GM12878 (cell line): ENCODE results near the gene ABR. TPM values are rescaled to one million over a fixed set of nuclear protein-coding genes. Genes with fewer than 3 reads are reported as not detected.

Source experiments
- ATAC-seq: fragments of 200-7000 bp; cut with Tn5 transposase; 3 replicates; pipeline ENCODE4 v1.9.1; 2020; ENCODE audit warnings: mild to moderate bottlenecking, moderate library complexity
- BruUV-seq: library from RNA; stranded (reverse); fragments of 400-500 nt; replicated peaks from 2 replicates; lab custom pipeline; 2021; lab: Mats Ljungman, UMichigan
- CTCF ChIA-PET: fragments of 300-600 bp; sonication (Branson Sonifier 250); formaldehyde crosslinking; extraction: SDS; loops from one replicate; lab custom pipeline; 2021; ENCODE audit warnings: inconsistent platforms; lab: Yijun Ruan, JAX
- POLR2A ChIA-PET: fragments of 350-600 bp; formaldehyde crosslinking; extraction: SDS; loops from one replicate; lab custom pipeline; 2021; ENCODE audit warnings: inconsistent platforms; lab: Charles Lee
- RAD21 ChIA-PET: fragments of 300-600 bp; sonication (Branson Sonifier 250); formaldehyde crosslinking; loops from one replicate; lab custom pipeline; 2023; ENCODE audit warnings: antibody characterized with exemption; ENCODE audit not compliant: unreplicated experiment; lab: Charles Lee
- SMC1A ChIA-PET: fragments of 300-600 bp; sonication (Branson Sonifier 250); formaldehyde crosslinking; loops from one replicate; lab custom pipeline; 2023; ENCODE audit not compliant: unreplicated experiment, uncharacterized antibody; lab: Charles Lee
- DNase-seq: peaks from one replicate; pipeline ENCODE4 v3.0.0-alpha.2; 2011; ENCODE audit warnings: low read depth, low spot score
- FAIRE-seq: peaks from 3 replicates; lab custom pipeline; 2011; peaks lifted over from hg19 to GRCh38; lab: Jason Lieb, UNC
- H2AFZ ChIP-seq: 2 replicates; pipeline ENCODE4 v1.6.0; 2011; ENCODE audit warnings: low read depth, low read length, control low read depth; ENCODE audit not compliant: control insufficient read depth
- H3K27ac ChIP-seq: 2 replicates; pipeline ENCODE4 v1.5.1; 2011; ENCODE audit warnings: control low read depth; ENCODE audit not compliant: control insufficient read depth, insufficient read depth
- H3K27me3 ChIP-seq, 2 experiments: replicated peaks in 1 of 2; 2 replicates each; pipeline versions ENCODE4 v1.6.0 to v1.6.1; 2011; ENCODE audit warnings: low read length in 1 of 2; ENCODE audit not compliant: control insufficient read depth in 2 of 2, insufficient read depth in 2 of 2
- H3K36me3 ChIP-seq, 2 experiments: 2 replicates each; pipeline ENCODE4 v1.5.1; 2011; ENCODE audit warnings: low read length in 1 of 2; ENCODE audit not compliant: control insufficient read depth in 2 of 2, insufficient read depth in 2 of 2
- H3K4me1 ChIP-seq: 2 replicates; pipeline ENCODE4 v1.6.1; 2011; ENCODE audit warnings: mild to moderate bottlenecking, low read length, moderate library complexity, mixed read lengths; ENCODE audit not compliant: control insufficient read depth, insufficient read depth
- H3K4me2 ChIP-seq: 2 replicates; pipeline ENCODE4 v1.6.0; 2011; ENCODE audit warnings: control low read depth; ENCODE audit not compliant: control insufficient read depth, insufficient read depth
- H3K4me3 ChIP-seq: fragments of 200-600 bp; sonication (generic); 2 replicates; pipeline ENCODE4 v1.5.1; 2016
- H3K79me2 ChIP-seq: 2 replicates; pipeline ENCODE4 v1.6.0; 2011; ENCODE audit warnings: low read length; ENCODE audit not compliant: control insufficient read depth, insufficient read depth
- H3K9ac ChIP-seq: 2 replicates; pipeline ENCODE4 v1.8.0; 2011; ENCODE audit warnings: low read length, control low read depth, mixed read lengths; ENCODE audit not compliant: control insufficient read depth, insufficient read depth
- H3K9me3 ChIP-seq: replicated peaks from 3 replicates; pipeline ENCODE4 v1.5.1; 2011; ENCODE audit warnings: mild to moderate bottlenecking, low read length; ENCODE audit not compliant: control insufficient read depth, insufficient read depth
- H4K20me1 ChIP-seq: 2 replicates; pipeline ENCODE4 v1.6.0; 2011; ENCODE audit not compliant: control insufficient read depth, insufficient read depth
- ATF7 ChIP-seq: fragments of 450-650 bp; IDR thresholded peaks from 2 replicates; pipeline ENCODE4 v1.6.1; 2016; ENCODE audit warnings: low read depth, mild to moderate bottlenecking
- CTCF ChIP-seq, 3 experiments: IDR thresholded peaks in 2 of 3; conservative IDR thresholded peaks in 1 of 3; 2 replicates each; pipeline ENCODE4 v1.5.1; 2011; ENCODE audit warnings: low read depth in 3 of 3, low read length in 3 of 3, mild to moderate bottlenecking in 3 of 3, control low read depth in 2 of 3, moderate library complexity in 2 of 3, inconsistent platforms in 1 of 3, mixed read lengths in 1 of 3; ENCODE audit not compliant: control insufficient read depth in 2 of 3, insufficient read depth in 1 of 3; ENCODE audit errors: extremely low read depth in 1 of 3
- MXI1 ChIP-seq: fragments of 150-350 bp; IDR thresholded peaks from 2 replicates; pipeline ENCODE4 v1.6.1; 2011; ENCODE audit warnings: low read depth, mild to moderate bottlenecking, inconsistent platforms, low read length, improper control_type of control experiment
- NBN ChIP-seq: fragments of 450-650 bp; IDR thresholded peaks from 2 replicates; pipeline ENCODE4 v1.6.1; 2016
- POLR2AphosphoS2 ChIP-seq: IDR thresholded peaks from 2 replicates; pipeline ENCODE4 v1.6.1; 2011; ENCODE audit warnings: low read depth, mild to moderate bottlenecking, low read length, improper control_type of control experiment, moderate library complexity
- SUPT20H ChIP-seq: IDR thresholded peaks from 2 replicates; pipeline ENCODE4 v1.6.1; 2011; ENCODE audit warnings: low read depth, mild to moderate bottlenecking, low read length, moderate library complexity, borderline replicate concordance; ENCODE audit not compliant: control insufficient read depth
- ZBTB33 ChIP-seq: fragments of 450-650 bp; IDR thresholded peaks from 2 replicates; pipeline ENCODE4 v1.6.1; 2017; ENCODE audit warnings: mild to moderate bottlenecking
- ZSCAN29 ChIP-seq: fragments of 450-650 bp; IDR thresholded peaks from 2 replicates; pipeline ENCODE4 v1.6.1; 2017; ENCODE audit warnings: mild to moderate bottlenecking, moderate library complexity
- WGBS: methylation state at CpG from one replicate; pipeline ENCODE4 v1.1.6; 2016; ENCODE audit warnings: low lambda C conversion rate; ENCODE audit not compliant: insufficient replicate concordance, insufficient coverage; ENCODE audit errors: missing lambda C conversion rate; 5-methylcytosine and 5-hydroxymethylcytosine counted together
- in situ Hi-C: fragments of 300-500 bp; cut with MboI; formaldehyde crosslinking; loops from 9 replicates; pipeline ENCODE4 v1.14.3; 2018; ENCODE audit warnings: mixed read lengths
- intact Hi-C: fragments of 100-400 bp; cut with micrococcal nuclease; formaldehyde crosslinking; loops from one replicate; pipeline ENCODE4 v1.14.2; 2022; ENCODE audit not compliant: unreplicated experiment
- polyA plus RNA-seq, 11 experiments: library from polyadenylated mRNA; depleted of rRNA in 4 of 11; unstranded in 6 of 11; stranded (reverse) in 5 of 11; fragments of >200 nt; fragmentation: Nextera tagmentation in 4 of 11; fragmentation: Illumina TruSeq in 1 of 11; extraction: Ambion mirVana in 4 of 11; extraction: Trizol in 1 of 11; gene quantifications; 1 replicate in 1 of 11; 2 replicates in 10 of 11; pipeline versions ENCODE4 v1.2.1 to v1.2.3, GENCODE V29; 2011 to 2016; ENCODE audit warnings: inconsistent platforms in 2 of 11, missing spikeins in 2 of 11, low read depth in 1 of 11
- total RNA-seq, 4 experiments: library from RNA; depleted of rRNA in 3 of 4; stranded (reverse); fragments of >200 nt in 3 of 4; fragmentation: Illumina TruSeq in 1 of 4; extraction: Trizol in 1 of 4; gene quantifications; 2 replicates each; pipeline versions ENCODE4 v1.2.1 to v1.2.3, GENCODE V29; 2013 to 2021
- TF ChIP-seq, protein P1 (sequence below): fragments of 450-650 bp; IDR thresholded peaks from 2 replicates; pipeline ENCODE4 v1.6.1; 2017; ENCODE audit warnings: mild to moderate bottlenecking, low read depth, inconsistent platforms; ENCODE audit not compliant: poor library complexity, severe bottlenecking
- TF ChIP-seq, protein P2 (sequence below): IDR thresholded peaks from 2 replicates; pipeline ENCODE4 v1.6.1; 2012; ENCODE audit warnings: low read length, inconsistent platforms
- TF ChIP-seq, protein P3 (sequence below): fragments of 450-650 bp; IDR thresholded peaks from 2 replicates; pipeline ENCODE4 v1.6.1; 2016; ENCODE audit warnings: mild to moderate bottlenecking

Gene ABR
- total and polyA plus RNA-seq, 10 of the 15 experiments (the other 5 are each of a cell fraction or from before 2014, with no cell fraction given), result 1.4 to 112 (median 30.0) TPM

GRCh38 chr17:1197781-1198490 is 18.2 kb upstream of the ABR start:
- POLR2A ChIA-PET, result interaction anchor here (0.7 to 3.4 kb wide), 12 partner anchors 8 to 82 kb away, joined by 3 to 22 read pairs (median 5); no protein-coding TSS in a partner anchor
- Histone ChIP-seq H3K27me3 (no peaks in the 10 kb centered on the region), H3K4me2 (peak overlapping the region; percentile 79), H4K20me1 (no peaks in the 10 kb centered on the region), H3K4me3 (peak overlapping the region; percentile 29; the same call in 1 of the 2 replicates), H3K79me2 (peaks cover 35% of the 10 kb centered on the region), H3K9ac (peak overlapping the region; percentile 64), H3K36me3 (no peaks in the 10 kb centered on the region; a peak in 1 of 4 replicates), H3K9me3 (no peaks in the 10 kb centered on the region; the same call in 2 of the 3 replicates), H2AFZ (no peak overlapping the region), H3K27ac (peak overlapping the region; percentile 89), H3K4me1 (peaks cover 56% of the 10 kb centered on the region)
- SMC1A ChIA-PET, result interaction anchor here (0.8 to 3.6 kb wide), 13 partner anchors 9 to 143 kb away, joined by 3 to 40 read pairs (median 5); no protein-coding TSS in a partner anchor
- in situ Hi-C loops, result loop anchor here (5.0 kb wide), 1 partner anchor 76 kb away; no protein-coding TSS in a partner anchor
- FAIRE-seq, result peak; percentile 96
- peak; percentile 88 for ATAC-seq
- RAD21 ChIA-PET, result interaction anchor here (0.9 to 5.4 kb wide), 8 partner anchors 8 to 76 kb away, joined by 3 to 50 read pairs (median 24); partner anchors contain the start of gene ABR
- CTCF ChIA-PET, result interaction anchor here (0.7 to 7.0 kb wide), 11 partner anchors 8 to 317 kb away, joined by 3 to 138 read pairs (median 4); no protein-coding TSS in a partner anchor
- BruUV-seq, result no TSS peak
- DNase-seq, result peak; percentile 97
- intact Hi-C loops, result no loop called here
- WGBS, result under 1% methylated on average over 17 of the region's 17 CpGs
- TF ChIP-seq ZSCAN29 (no peak), NBN (peak; percentile 88), ATF7 (peak; percentile 69), CTCF (IDR thresholded peaks at IDR 0.05 in 2 of 3, conservative IDR thresholded peaks at IDR 0.05 in 1 of 3; ENCODE audit: control insufficient read depth in 2 of 3, extremely low read depth in 1 of 3, insufficient read depth in 1 of 3, low read depth in 3 of 3, low read length in 3 of 3) (no peak), MXI1 (peak; percentile 91), ZBTB33 (no peak), SUPT20H (no peak), POLR2AphosphoS2 (0 out of 2 replicates have a peak, but pooled peaks have one; percentile 36)
- TF ChIP-seq, protein P1, sequence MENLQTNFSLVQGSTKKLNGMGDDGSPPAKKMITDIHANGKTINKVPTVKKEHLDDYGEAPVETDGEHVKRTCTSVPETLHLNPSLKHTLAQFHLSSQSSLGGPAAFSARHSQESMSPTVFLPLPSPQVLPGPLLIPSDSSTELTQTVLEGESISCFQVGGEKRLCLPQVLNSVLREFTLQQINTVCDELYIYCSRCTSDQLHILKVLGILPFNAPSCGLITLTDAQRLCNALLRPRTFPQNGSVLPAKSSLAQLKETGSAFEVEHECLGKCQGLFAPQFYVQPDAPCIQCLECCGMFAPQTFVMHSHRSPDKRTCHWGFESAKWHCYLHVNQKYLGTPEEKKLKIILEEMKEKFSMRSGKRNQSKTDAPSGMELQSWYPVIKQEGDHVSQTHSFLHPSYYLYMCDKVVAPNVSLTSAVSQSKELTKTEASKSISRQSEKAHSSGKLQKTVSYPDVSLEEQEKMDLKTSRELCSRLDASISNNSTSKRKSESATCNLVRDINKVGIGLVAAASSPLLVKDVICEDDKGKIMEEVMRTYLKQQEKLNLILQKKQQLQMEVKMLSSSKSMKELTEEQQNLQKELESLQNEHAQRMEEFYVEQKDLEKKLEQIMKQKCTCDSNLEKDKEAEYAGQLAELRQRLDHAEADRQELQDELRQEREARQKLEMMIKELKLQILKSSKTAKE, result peak; percentile 62
- TF ChIP-seq, protein P2, sequence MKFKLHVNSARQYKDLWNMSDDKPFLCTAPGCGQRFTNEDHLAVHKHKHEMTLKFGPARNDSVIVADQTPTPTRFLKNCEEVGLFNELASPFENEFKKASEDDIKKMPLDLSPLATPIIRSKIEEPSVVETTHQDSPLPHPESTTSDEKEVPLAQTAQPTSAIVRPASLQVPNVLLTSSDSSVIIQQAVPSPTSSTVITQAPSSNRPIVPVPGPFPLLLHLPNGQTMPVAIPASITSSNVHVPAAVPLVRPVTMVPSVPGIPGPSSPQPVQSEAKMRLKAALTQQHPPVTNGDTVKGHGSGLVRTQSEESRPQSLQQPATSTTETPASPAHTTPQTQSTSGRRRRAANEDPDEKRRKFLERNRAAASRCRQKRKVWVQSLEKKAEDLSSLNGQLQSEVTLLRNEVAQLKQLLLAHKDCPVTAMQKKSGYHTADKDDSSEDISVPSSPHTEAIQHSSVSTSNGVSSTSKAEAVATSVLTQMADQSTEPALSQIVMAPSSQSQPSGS, result no peak
- TF ChIP-seq, protein P3, sequence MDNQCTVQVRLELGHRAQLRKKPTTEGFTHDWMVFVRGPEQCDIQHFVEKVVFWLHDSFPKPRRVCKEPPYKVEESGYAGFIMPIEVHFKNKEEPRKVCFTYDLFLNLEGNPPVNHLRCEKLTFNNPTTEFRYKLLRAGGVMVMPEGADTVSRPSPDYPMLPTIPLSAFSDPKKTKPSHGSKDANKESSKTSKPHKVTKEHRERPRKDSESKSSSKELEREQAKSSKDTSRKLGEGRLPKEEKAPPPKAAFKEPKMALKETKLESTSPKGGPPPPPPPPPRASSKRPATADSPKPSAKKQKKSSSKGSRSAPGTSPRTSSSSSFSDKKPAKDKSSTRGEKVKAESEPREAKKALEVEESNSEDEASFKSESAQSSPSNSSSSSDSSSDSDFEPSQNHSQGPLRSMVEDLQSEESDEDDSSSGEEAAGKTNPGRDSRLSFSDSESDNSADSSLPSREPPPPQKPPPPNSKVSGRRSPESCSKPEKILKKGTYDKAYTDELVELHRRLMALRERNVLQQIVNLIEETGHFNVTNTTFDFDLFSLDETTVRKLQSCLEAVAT, result peak; percentile 63; the same call in 1 of the 2 replicates
